Left lung (tissue), 10 donors: Measurements from ENCODE around the gene RPN2. TPM values are rescaled to one million over a fixed set of nuclear protein-coding genes. Genes with fewer than 3 reads are reported as not detected.

Experiments
- ATAC-seq: fragments of 200-7000 bp; cut with Tn5 transposase; one replicate; pipeline ENCODE4 v1.9.1; 2020; ENCODE audit warnings: moderate library complexity
- DNase-seq, 4 donors: peaks; one replicate each; pipeline ENCODE4 v3.0.0-alpha.2; 2013 to 2020
- H3K27ac ChIP-seq, 2 donors: fragments of 200-600 bp; sonication (generic) in 1 of 2; one replicate each; pipeline versions ENCODE4 v1.5.0 to v1.8.0; 2020 to 2021
- H3K27me3 ChIP-seq, 2 donors: fragments of 200-600 bp; sonication (generic) in 1 of 2; one replicate each; pipeline versions ENCODE4 v1.5.0 to v1.8.0; 2020 to 2021
- H3K36me3 ChIP-seq, 2 donors: fragments of 200-600 bp; sonication (generic) in 1 of 2; one replicate each; pipeline versions ENCODE4 v1.5.0 to v1.8.0; 2020 to 2021
- H3K4me1 ChIP-seq, 2 donors: fragments of 200-600 bp; one replicate each; pipeline ENCODE4 v1.8.0; 2021
- H3K4me3 ChIP-seq, 2 donors: fragments of 200-600 bp; sonication (generic) in 1 of 2; one replicate each; pipeline versions ENCODE4 v1.5.0 to v1.8.0; 2020 to 2021; ENCODE audit warnings: mild to moderate bottlenecking in 1 of 2
- H3K9me3 ChIP-seq, 2 donors: fragments of 200-600 bp; sonication (generic) in 1 of 2; one replicate each; pipeline versions ENCODE4 v1.5.0 to v1.8.0; 2020 to 2021
- intact Hi-C, 2 donors: fragments of 100-400 bp; cut with DNase I; formaldehyde crosslinking; loops; one replicate each; pipeline versions ENCODE4 v1.11.2 to v1.14.2; 2022
- polyA plus RNA-seq, 6 donors: library from polyadenylated mRNA; unstranded; fragments of 120-200 nt; gene quantifications; one replicate each; pipeline ENCODE4 v1.2.1, GENCODE V29; 2013; ENCODE audit not compliant: insufficient read length in 6 of 6
- total RNA-seq, 2 donors: library from RNA; stranded (reverse); fragmentation: NEBNext Ultra II Directional; extraction: Animal tissue kit (Norgen Biotek cat#: 25700); gene quantifications; one replicate each; pipeline ENCODE4 v1.2.1, GENCODE V29; 2021
- TF ChIP-seq, protein P1 (sequence below), 2 donors: fragments of 200-600 bp; sonication (generic) in 1 of 2; IDR thresholded peaks; one replicate each; pipeline versions ENCODE4 v1.5.0 to v1.8.0; 2021; ENCODE audit warnings: antibody characterized with exemption in 2 of 2
- donor health status: DM: no; HTN: yes; CAD: no.
- donor health status: DM: no; HTN: no; CAD: no.

Gene RPN2
- total and polyA plus RNA-seq, 8 donors: 202 to 269 (median 229) TPM

DNA sequence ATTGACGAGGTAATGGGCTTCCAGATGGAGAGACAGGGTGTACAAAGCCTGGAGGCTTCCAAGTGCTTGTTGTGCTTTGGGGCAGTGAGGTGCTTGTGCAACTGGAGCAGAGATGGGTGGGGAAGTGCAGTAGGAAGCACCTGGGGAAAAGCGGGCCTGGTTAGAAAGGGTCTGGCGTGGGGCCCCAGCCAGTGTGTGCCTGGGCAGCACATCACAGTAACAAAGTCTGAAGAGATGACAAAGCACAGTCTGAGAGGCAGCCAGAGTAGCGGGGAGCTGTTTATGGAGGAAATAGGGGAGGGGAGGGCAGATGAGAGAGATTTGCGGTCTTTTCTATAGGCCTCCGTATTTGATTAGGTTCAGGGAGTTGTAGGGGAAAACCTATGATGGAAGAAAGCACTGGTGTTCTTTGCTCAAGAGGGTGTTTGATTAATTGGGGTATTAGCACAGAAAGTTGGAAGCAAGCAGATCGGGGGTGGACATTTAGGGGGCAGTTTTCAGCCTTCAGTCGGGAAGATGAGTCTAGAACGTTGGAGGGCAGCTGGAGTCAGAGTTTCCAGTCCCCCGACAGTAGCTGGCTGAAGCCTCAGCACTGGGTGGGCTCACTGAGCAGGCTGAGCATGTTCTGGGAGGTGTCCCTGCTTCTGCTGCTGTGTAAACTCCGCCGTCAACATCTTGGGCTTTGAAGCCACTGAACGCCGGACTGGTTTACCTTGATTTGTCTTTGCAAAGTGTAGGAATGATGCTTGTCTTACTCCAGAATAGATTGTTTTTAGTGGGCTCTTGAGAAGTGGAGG, 15.7 kb downstream of the RPN2 start:
- peak overlapping the region in 1 of 2 donors; percentile 25 for H3K27ac ChIP-seq
- H3K27me3 ChIP-seq: no peaks in the 10 kb centered on the region
- H3K4me3 ChIP-seq: no peak overlapping the region
- peaks cover 5 to 50% of the 10 kb centered on the region in 2 donors for H3K36me3 ChIP-seq
- TF ChIP-seq, protein P1, sequence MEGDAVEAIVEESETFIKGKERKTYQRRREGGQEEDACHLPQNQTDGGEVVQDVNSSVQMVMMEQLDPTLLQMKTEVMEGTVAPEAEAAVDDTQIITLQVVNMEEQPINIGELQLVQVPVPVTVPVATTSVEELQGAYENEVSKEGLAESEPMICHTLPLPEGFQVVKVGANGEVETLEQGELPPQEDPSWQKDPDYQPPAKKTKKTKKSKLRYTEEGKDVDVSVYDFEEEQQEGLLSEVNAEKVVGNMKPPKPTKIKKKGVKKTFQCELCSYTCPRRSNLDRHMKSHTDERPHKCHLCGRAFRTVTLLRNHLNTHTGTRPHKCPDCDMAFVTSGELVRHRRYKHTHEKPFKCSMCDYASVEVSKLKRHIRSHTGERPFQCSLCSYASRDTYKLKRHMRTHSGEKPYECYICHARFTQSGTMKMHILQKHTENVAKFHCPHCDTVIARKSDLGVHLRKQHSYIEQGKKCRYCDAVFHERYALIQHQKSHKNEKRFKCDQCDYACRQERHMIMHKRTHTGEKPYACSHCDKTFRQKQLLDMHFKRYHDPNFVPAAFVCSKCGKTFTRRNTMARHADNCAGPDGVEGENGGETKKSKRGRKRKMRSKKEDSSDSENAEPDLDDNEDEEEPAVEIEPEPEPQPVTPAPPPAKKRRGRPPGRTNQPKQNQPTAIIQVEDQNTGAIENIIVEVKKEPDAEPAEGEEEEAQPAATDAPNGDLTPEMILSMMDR (IDR thresholded peaks at IDR 0.05): no peak
- no peaks in the 10 kb centered on the region for H3K9me3 ChIP-seq
- intact Hi-C loops: loop anchor here (5.0 to 10.0 kb wide), 2 partner anchors 332 to 340 kb away; partner anchors contain the start of gene BLCAP (in 1 of the 2)
- DNase-seq: no peak
- no peak for ATAC-seq
- H3K4me1 ChIP-seq: peaks cover 0 to 59% of the 10 kb centered on the region in 2 donors

DNA sequence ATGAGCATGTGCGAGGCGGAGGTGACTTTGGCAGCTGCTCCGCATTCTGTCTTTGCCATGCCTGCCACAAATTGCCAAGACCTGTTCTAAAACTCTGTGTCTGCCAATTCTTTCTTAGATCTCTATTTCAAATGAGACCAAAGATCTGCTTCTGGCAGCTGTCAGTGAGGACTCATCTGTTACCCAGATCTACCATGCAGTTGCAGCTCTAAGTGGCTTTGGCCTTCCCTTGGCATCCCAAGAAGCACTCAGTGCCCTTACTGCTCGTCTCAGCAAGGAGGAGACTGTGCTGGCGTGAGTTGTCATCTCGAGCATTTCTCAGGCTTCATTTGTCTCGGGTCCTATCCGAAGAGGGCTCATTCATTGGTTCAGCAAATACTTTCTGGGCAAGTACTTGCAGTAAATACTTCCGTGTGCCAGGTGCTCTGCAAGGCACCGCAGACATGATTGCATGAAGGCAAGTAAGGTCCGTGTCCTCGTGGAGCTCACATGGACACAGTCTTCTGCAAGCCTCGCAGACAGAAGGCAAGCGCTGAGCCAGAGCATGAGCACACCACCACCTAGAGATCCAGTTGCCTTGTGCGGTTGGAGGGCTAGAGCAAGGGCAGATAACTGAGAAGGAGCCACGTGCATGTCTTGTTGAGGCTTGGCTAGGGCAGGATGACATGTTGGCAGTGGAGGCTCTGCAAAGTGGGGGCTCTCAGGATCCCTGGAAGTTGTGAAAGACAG, 20.0 kb downstream of the RPN2 start:
- intact Hi-C loops: loop anchor here (5.0 to 10.0 kb wide), 2 partner anchors 328 to 336 kb away; partner anchors contain the start of gene BLCAP (in 1 of the 2)
- DNase-seq: no peak
- ATAC-seq: no peak
- Histone ChIP-seq H3K27ac (no peak overlapping the region), H3K4me3 (no peak overlapping the region), H3K4me1 (peaks cover 0 to 27% of the 10 kb centered on the region in 2 donors), H3K9me3 (no peaks in the 10 kb centered on the region), H3K27me3 (no peaks in the 10 kb centered on the region), H3K36me3 (peaks cover 8 to 74% of the 10 kb centered on the region in 2 donors)
- TF ChIP-seq, protein P1 (IDR thresholded peaks at IDR 0.05): no peak

DNA sequence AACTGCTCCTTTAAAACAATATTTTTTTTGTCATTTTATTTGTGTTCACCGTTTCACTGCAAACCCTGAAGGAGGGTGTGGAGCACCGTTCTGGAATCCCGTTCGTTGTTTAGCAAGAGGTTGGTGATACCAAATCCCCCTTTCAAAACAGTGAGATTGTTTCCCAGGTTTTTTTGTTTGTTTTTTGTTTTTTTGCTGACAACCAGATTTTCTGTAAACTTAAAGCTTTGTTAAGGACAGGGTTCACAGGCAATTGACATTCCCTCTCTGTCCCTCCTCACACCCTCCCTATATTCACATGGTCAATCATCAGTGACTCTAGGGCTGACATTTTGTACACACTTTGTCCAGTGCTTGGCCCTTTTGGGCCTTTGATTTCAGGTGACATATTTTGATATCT, 21.2 kb downstream of the RPN2 start:
- peaks cover 11 to 87% of the 10 kb centered on the region in 2 donors for H3K36me3 ChIP-seq
- no peak overlapping the region for H3K4me3 ChIP-seq
- intact Hi-C loops: no loop called here
- no peaks in the 10 kb centered on the region for H3K9me3 ChIP-seq
- no peak overlapping the region for H3K27ac ChIP-seq
- H3K4me1 ChIP-seq: peaks cover 0 to 16% of the 10 kb centered on the region in 2 donors
- H3K27me3 ChIP-seq: no peaks in the 10 kb centered on the region
- ATAC-seq (no peak), DNase-seq (no peak)
- TF ChIP-seq, protein P1 (IDR thresholded peaks at IDR 0.05): no peak

DNA sequence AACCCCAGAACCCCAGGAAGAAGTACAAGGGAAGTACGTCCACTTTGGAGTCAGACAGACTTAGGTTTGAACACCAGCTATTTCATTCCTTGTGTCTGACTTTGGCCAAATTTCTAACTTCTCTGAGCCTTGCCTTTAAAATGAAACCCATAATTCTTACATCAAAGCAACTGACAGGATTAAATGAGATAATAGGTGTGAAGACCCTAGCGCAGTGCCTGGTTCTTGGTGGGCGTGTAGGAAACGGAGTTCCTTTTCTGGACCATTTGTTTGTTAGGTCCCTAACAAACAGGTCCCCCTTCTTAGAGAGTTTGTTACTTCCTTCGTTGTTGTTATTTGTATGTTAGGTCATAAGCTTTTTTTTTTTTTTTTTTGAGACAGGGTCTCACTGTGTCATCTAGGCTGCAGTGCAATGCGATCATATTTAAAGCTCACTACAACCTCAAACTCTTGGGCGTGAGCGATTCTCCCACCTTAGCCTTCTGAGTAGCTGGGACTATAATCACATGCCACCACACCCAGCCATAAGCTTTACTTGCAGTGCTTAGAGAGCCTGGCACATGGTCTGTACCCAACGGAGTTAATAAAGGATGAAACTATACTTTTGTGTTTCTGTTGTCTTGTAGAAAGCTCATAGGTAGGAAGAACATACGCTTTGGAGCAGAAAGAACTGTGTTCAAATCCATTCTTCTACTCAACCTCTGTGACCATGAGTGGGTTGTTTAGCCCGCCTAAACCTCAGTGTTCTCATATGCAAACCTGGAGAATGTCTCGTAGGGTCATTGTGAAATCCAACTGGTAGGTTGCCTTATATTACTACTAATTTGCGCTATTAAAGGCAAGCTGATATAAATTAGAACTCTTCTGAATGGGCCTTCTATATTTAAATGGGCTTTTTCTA, 22.0 kb downstream of the RPN2 start:
- H3K4me1 ChIP-seq: peaks cover 0 to 10% of the 10 kb centered on the region in 2 donors
- H3K4me3 ChIP-seq: no peak overlapping the region
- no peaks in the 10 kb centered on the region for H3K9me3 ChIP-seq
- H3K27me3 ChIP-seq: no peaks in the 10 kb centered on the region
- H3K27ac ChIP-seq: peak overlapping the region in 1 of 2 donors; percentile 67
- peaks cover 11 to 95% of the 10 kb centered on the region in 2 donors for H3K36me3 ChIP-seq
- TF ChIP-seq, protein P1 (IDR thresholded peaks at IDR 0.05): no peak
- no peak for ATAC-seq
- no peak for DNase-seq
- intact Hi-C loops: no loop called here
